ENCODE results near the gene BRD3OS. TPM values are rescaled to one million over a fixed set of nuclear protein-coding genes. Genes with fewer than 3 reads are reported as not detected.

Gene BRD3OS
- total and polyA plus RNA-seq, 2 of the 13 experiments (the other 11 are each of a cell fraction or from before 2014, with no cell fraction given): 4.9 to 5.7 TPM

DNA sequence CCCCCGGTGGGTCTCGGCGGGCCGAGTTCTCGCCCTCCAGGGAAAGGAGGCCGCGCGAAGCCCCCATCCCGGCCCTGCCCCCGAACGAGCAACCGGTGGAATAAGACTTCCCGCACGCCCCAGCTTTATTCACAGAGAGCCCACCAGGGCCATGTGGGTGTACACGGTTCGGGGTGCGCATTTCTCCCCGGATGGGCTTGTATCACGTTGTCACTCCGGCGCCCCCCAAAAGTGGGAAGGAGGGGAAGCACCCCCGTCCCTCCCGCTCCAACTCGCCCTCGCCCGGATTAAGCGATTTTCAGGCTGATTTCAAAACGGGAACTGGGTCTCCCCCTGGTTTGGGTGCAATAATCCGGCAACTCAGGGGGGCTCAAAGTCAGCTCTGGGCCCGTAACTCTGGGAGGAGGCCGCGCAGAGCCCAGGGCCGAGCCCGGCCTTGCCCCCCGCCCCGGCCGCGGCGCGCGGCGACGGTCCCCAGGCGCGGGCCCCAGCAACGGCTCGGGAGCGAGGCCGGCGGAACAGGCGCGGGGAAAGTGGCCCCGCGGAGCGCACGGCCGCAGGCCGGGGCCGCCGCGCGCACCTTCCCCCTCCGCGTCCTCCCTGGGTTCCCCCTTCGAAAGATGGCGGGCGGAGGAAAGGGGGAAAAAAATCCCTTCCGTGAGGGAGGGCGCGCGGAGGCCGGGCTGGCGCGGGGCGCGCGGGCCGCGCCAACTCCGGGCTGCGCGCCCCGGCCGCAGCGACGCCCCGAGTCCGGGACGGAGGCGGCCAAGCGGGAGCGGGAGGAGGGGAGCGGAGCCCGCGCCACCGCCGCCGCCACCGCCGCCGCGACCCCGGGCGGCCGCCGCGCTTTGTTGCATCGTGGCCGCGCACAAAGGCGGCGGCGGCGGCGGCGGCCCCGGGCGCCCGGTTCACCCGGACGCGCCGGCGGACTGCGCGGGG is 41.9 kb downstream of the BRD3OS start:
- peak overlapping the region; percentile 81 to 97 (median 82) for H3K4me3 ChIP-seq (replicated peaks in 1 of 3; ENCODE audit: insufficient read depth in 1 of 3, low read depth in 2 of 3, low read length in 3 of 3)
- BruUV-seq (replicated peaks): no TSS peak
- 0% methylated on average over 9 of the region's 126 CpGs for WGBS (ENCODE audit: low lambda C conversion rate)
- ChIA-PET POLR2A (interaction anchor here (1.2 kb wide), 1 partner anchor 278 kb away, joined by 3 read pairs; no protein-coding TSS in a partner anchor), CTCF (ENCODE audit: low intra/inter-chr PET ratio, low total read pairs) (no interaction called here)
- H3K4me2 ChIP-seq (ENCODE audit: low read depth, low read length): peak overlapping the region; percentile 86
- peaks cover 48% of the 10 kb centered on the region for H3K4me1 ChIP-seq (ENCODE audit: insufficient read depth, low read length)
- intact Hi-C loops (cut with micrococcal nuclease; ENCODE audit: unreplicated experiment): loop anchor here (5.0 kb wide), 1 partner anchor 40 kb away; the partner anchor contains the start of gene BRD3OS
- H3K79me2 ChIP-seq (ENCODE audit: insufficient read depth, low read length): peaks cover 50% of the 10 kb centered on the region
- in situ Hi-C loops (cut with HindIII; ENCODE audit: extremely low pct_ligation_motif_present, low pct_unique_long_range_greater_than_20kb): loop anchor here (10.0 kb wide), 1 partner anchor 268 kb away; no protein-coding TSS in a partner anchor
- H3K9me3 ChIP-seq (ENCODE audit: low read length): no peaks in the 10 kb centered on the region
- no peak overlapping the region for H2AFZ ChIP-seq (ENCODE audit: low read length)
- ATAC-seq: no peak
- peak overlapping the region; percentile 90 for H3K9ac ChIP-seq (ENCODE audit: insufficient read depth, low read depth, low read length)
- H3K27ac ChIP-seq (ENCODE audit: extremely low read length, insufficient read depth, low read length): peak overlapping the region; percentile 81
- peaks cover 31% of the 10 kb centered on the region for H4K20me1 ChIP-seq (ENCODE audit: insufficient read depth, low read length)
- no peak for FAIRE-seq
- H3K27me3 ChIP-seq (ENCODE audit: control insufficient read depth in 1 of 2, insufficient read depth in 2 of 2, low read length in 2 of 2): peaks cover 9 to 29% of the 10 kb centered on the region in 2 experiments; a peak in 4 of 5 replicates
- H3K36me3 ChIP-seq (replicated peaks in 1 of 2; ENCODE audit: control insufficient read depth in 1 of 2, insufficient read depth in 2 of 2, low read length in 2 of 2): no peaks in the 10 kb centered on the region; a peak in 1 of 5 replicates
- no peak for DNase-seq (ENCODE audit: low spot score)
- TF ChIP-seq PTBP1 (IDR thresholded peaks at IDR 0.05; ENCODE audit: low read depth, low read length, poor library complexity, severe bottlenecking) (peak; percentile 58), IKZF1 (IDR thresholded peaks at IDR 0.05) (no peak), BRD4 (CRISPR knock-in tag; IDR thresholded peaks at IDR 0.05) (no peak), SALL1 (CRISPR knock-in tag; IDR thresholded peaks at IDR 0.05) (peak; percentile 30; the same call in 1 of the 2 replicates), ESRRA (CRISPR knock-in tag; IDR thresholded peaks at IDR 0.05; ENCODE audit: low read depth) (no peak), NCOA1 (CRISPR knock-in tag; IDR thresholded peaks at IDR 0.05) (no peak), HDAC1 (CRISPR knock-in tag; IDR thresholded peaks at IDR 0.05) (no peak), SAFB2 (CRISPR knock-in tag; IDR thresholded peaks at IDR 0.05; ENCODE audit: borderline replicate concordance, low read depth) (0 out of 2 replicates have a peak, but pooled peaks have one; percentile 10), RAD51 (IDR thresholded peaks at IDR 0.05; ENCODE audit: borderline replicate concordance) (no peak), ZFP82 (CRISPR knock-in tag; IDR thresholded peaks at IDR 0.05; ENCODE audit: borderline replicate concordance) (no peak), BRCA1 (CRISPR knock-in tag; IDR thresholded peaks at IDR 0.05) (no peak), ZNF720 (CRISPR knock-in tag; IDR thresholded peaks at IDR 0.05) (no peak)
- TF ChIP-seq, protein P1, sequence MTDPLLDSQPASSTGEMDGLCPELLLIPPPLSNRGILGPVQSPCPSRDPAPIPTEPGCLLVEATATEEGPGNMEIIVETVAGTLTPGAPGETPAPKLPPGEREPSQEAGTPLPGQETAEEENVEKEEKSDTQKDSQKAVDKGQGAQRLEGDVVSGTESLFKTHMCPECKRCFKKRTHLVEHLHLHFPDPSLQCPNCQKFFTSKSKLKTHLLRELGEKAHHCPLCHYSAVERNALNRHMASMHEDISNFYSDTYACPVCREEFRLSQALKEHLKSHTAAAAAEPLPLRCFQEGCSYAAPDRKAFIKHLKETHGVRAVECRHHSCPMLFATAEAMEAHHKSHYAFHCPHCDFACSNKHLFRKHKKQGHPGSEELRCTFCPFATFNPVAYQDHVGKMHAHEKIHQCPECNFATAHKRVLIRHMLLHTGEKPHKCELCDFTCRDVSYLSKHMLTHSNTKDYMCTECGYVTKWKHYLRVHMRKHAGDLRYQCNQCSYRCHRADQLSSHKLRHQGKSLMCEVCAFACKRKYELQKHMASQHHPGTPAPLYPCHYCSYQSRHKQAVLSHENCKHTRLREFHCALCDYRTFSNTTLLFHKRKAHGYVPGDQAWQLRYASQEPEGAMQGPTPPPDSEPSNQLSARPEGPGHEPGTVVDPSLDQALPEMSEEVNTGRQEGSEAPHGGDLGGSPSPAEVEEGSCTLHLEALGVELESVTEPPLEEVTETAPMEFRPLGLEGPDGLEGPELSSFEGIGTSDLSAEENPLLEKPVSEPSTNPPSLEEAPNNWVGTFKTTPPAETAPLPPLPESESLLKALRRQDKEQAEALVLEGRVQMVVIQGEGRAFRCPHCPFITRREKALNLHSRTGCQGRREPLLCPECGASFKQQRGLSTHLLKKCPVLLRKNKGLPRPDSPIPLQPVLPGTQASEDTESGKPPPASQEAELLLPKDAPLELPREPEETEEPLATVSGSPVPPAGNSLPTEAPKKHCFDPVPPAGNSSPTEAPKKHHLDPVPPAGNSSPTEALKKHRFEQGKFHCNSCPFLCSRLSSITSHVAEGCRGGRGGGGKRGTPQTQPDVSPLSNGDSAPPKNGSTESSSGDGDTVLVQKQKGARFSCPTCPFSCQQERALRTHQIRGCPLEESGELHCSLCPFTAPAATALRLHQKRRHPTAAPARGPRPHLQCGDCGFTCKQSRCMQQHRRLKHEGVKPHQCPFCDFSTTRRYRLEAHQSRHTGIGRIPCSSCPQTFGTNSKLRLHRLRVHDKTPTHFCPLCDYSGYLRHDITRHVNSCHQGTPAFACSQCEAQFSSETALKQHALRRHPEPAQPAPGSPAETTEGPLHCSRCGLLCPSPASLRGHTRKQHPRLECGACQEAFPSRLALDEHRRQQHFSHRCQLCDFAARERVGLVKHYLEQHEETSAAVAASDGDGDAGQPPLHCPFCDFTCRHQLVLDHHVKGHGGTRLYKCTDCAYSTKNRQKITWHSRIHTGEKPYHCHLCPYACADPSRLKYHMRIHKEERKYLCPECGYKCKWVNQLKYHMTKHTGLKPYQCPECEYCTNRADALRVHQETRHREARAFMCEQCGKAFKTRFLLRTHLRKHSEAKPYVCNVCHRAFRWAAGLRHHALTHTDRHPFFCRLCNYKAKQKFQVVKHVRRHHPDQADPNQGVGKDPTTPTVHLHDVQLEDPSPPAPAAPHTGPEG (CRISPR knock-in tag; IDR thresholded peaks at IDR 0.05): no peak
- TF ChIP-seq, protein P2, sequence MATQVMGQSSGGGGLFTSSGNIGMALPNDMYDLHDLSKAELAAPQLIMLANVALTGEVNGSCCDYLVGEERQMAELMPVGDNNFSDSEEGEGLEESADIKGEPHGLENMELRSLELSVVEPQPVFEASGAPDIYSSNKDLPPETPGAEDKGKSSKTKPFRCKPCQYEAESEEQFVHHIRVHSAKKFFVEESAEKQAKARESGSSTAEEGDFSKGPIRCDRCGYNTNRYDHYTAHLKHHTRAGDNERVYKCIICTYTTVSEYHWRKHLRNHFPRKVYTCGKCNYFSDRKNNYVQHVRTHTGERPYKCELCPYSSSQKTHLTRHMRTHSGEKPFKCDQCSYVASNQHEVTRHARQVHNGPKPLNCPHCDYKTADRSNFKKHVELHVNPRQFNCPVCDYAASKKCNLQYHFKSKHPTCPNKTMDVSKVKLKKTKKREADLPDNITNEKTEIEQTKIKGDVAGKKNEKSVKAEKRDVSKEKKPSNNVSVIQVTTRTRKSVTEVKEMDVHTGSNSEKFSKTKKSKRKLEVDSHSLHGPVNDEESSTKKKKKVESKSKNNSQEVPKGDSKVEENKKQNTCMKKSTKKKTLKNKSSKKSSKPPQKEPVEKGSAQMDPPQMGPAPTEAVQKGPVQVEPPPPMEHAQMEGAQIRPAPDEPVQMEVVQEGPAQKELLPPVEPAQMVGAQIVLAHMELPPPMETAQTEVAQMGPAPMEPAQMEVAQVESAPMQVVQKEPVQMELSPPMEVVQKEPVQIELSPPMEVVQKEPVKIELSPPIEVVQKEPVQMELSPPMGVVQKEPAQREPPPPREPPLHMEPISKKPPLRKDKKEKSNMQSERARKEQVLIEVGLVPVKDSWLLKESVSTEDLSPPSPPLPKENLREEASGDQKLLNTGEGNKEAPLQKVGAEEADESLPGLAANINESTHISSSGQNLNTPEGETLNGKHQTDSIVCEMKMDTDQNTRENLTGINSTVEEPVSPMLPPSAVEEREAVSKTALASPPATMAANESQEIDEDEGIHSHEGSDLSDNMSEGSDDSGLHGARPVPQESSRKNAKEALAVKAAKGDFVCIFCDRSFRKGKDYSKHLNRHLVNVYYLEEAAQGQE (IDR thresholded peaks at IDR 0.05; ENCODE audit: borderline replicate concordance in 1 of 2, low read depth in 1 of 2, low read length in 2 of 2): no peak
